Amniotic stem cell (primary cell): Measurements from ENCODE around the gene CEP250.
A peak's percentile ranks its signal among the peaks of the same experiment; 100 is the strongest.
"Not testable (repeated sequence)": the region's sequence is repeated elsewhere in the genome, so short reads cannot be mapped to it uniquely, and the experiment has no call there.

Source experiments
- DNase-seq: peaks from one replicate; lab custom pipeline; 2025; lab: John Stamatoyannopoulos, UW

The CEP250 gene

GRCh38 chr20:35529552-35529951 lies 74.2 kb downstream of the CEP250 start, which contains the start of gene C20orf173:
TSS of gene C20orf173 (minus strand) at chr20:35529652. CDS start at chr20:35529373, 279 bp downstream.
- DNase-seq = no peak

- DNase-seq = no peak
These were observed 84.4 kb downstream of the CEP250 start for GRCh38 chr20:35539756-35540212.

DNA sequence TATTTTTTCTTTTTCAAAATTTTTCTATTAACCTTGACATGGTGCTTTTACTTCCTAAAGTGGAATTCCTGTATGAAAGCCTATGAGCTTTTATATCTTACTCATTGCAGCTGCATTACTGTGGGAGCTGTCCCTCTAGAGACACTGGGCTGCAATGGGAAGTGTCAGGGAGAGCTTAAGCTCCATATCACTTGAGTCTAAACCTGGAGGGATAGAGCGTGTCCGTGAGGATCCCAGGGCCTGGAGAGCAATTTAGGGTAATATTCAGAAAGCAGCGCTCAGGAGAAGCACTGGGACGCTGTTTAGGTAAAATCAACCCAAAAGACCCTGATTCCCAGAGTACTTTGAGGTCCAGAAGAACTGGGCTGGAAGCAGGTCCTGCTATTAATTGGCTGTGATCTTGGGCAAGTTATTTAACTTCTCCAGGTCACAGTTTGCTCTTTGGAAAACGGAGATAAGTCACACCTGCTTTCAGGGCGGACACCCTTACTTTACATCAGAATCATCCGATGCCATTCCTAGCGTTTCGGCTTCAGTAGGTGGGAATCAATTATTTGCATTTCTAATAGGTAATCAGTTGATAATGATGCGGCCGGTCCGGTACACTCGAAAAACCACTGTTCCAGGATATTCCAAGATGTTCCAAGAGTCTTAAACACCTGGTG lies 85.9 kb downstream of the CEP250 start:
- DNase-seq = no peak

DNA sequence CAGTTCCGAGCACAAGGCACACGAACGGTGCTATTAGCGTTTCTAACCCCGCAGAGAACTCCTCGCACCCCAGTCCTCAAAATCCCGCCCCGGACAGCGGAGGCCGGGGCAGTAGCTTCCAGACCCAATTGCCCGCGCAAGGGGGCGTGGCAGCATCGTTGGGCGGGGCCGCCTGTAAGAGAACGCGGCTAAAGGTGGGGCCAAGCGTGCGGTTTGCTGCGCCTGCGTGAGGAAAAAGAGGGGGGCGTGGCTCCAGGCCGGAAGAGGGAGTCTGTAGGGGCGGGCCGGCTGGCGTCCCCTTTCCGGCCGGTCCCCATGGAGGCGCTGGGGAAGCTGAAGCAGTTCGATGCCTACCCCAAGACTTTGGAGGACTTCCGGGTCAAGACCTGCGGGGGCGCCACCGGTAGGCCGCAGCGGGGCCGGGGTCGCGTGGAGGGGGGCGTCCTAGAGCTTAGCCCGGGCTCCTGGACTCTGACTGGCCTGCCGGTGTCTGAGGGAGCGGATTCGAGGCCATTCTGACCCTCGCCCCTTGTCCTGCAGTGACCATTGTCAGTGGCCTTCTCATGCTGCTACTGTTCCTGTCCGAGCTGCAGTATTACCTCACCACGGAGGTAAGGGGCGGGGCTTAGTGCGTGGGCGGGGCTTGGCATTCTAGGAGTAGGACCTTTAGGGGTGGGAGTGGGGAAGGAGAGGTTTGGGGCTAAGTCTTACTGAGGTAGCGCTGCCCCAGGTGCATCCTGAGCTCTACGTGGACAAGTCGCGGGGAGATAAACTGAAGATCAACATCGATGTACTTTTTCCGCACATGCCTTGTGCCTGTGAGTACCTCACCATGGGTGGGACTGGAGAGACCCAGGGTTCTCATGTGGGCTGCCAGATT lies 86.6 kb downstream of the CEP250 start, which contains the start of gene ERGIC3:
TSS of gene ERGIC3 (plus strand) at position 296 of the 880 bp plus-strand sequence. CDS start at position 316, 20 bp downstream.
- peak; percentile 94 for DNase-seq

DNA sequence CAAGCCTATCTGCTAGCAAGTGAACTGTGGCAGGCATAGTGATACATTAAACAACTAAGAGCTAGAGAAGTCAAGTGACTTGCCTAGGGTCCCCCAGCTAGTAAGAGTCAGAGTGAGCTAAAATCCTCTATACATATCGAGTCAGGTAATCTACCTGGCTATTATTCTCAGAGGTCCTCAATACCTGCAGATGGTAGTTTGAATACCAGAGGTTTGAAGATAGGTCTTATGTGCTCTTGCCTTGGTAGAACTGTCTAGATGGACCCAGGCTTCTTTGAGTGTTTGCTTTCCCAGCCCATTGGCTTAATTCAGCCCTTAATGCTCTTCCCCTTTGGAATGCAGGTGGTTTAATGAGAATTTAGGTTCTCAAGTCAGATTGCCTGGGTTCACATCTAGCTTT lies 87.6 kb downstream of the CEP250 start:
- DNase-seq = no peak

DNA sequence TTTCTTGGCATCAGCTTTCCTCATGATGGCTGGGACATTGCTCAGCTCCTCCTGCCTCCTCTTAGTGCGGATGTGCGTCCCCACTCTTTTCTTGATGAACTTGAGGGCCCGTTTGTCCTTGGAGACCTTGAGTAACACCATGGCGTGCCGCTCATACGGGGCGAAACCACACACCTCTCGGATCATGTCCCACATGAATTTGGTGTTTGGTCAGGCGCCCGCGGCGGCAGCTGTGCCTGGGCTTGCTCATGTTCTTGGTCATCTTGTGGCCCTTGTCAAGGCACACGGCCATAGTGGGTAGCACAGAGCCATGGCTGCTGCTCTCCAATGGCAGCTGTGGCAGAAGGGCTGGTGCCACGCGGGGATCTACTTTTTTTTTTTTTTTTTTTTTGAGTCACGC lies 89.0 kb downstream of the CEP250 start:
- DNase-seq = no peak

DNA sequence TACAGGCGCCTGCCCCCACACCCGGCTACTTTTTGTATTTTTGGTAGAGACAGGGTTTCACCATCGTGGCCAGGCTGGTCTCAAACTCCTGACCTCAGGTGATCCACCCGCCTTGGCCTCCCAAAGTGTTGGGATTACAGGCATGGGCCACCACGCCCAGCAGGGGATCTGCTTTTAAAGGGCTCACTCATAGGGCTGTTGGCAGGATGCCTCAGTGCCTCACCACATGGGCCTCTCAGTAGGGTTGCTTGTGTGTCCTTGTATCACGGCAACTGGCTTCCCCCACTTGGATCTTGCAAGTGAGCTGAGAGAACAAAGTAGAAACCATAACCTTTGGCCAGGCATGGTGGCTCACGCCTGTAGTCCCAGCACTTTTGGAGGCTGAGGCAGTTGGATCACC lies 89.5 kb downstream of the CEP250 start:
- not testable (repeated sequence) for DNase-seq

DNA sequence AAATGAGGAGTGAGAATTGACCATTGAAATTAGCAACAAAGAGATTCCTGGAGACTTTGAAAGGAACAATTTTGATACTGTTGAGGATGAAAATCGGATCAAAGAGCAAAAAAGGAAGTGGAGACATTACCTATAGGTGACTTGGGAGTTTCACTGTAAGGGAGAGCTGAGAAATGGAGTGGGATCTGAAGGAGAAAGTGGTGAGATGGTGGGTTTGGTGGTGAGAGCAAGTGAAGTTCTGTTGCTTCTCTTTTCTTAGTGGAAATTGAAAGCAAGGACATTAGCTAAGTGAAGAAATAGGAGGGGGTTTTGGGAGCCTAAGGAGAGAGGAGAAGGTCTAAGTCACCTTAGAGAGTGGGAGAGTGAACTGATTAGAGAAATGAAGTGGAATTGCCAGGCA lies 90.7 kb downstream of the CEP250 start:
- DNase-seq = no peak

GRCh38 chr20:35547329-35547728 lies 91.9 kb downstream of the CEP250 start:
- no peak for DNase-seq

- no peak for DNase-seq
These were observed 96.1 kb downstream of the CEP250 start for GRCh38 chr20:35551503-35551902.

GRCh38 chr20:35552914-35553313 lies 97.5 kb downstream of the CEP250 start:
- DNase-seq = no peak

- DNase-seq = not testable (repeated sequence)
These were observed 100.1 kb downstream of the CEP250 start for GRCh38 chr20:35555461-35555860.

GRCh38 chr20:35555951-35556645 lies 100.7 kb downstream of the CEP250 start:
- DNase-seq = no peak

GRCh38 chr20:35556871-35557270 lies 101.5 kb downstream of the CEP250 start:
- DNase-seq = no peak

- no peak for DNase-seq
These were observed 103.1 kb downstream of the CEP250 start for GRCh38 chr20:35558451-35558850.

- DNase-seq = no peak
These were observed 103.8 kb downstream of the CEP250 start for GRCh38 chr20:35559042-35559693.

GRCh38 chr20:35560105-35560511 lies 104.7 kb downstream of the CEP250 start:
- no peak for DNase-seq

- DNase-seq = no peak
These were observed 105.1 kb downstream of the CEP250 start for GRCh38 chr20:35560541-35560940.

- no peak for DNase-seq
These were observed 105.9 kb downstream of the CEP250 start for GRCh38 chr20:35561268-35561667.

GRCh38 chr20:35561671-35562070 lies 106.3 kb downstream of the CEP250 start:
- DNase-seq = no peak

DNA sequence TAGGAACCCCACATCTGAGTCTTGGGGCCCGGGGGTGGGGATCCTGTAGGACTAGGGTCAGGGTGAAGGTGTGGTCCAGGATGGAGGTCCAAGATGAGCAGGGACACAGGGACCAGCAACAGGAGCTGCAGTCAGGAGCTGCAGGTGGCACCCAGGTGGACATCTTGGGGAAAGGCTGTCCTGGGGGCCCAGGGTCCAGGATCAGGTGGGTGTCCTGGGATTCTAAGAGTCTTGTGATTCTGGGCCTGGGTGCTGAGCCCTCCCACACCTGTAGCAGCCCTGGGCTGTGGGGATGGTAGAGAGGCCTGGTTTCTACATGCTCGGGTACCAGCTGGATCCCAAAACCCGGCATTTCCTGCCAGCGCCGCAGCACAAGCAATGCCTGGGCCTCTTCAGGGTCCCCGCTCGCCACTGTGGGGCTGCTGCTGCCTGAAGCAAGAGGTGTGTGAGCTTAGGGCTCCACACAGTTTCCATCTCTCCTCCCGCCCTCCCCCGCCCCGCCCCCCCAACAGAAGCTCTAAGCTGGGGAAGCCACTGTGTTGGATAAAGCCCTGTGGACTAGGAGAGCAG lies 107.2 kb downstream of the CEP250 start:
- no peak for DNase-seq
